LHCN-M2 (cell line): ENCODE data around the gene TMEM80. TPM values are rescaled to one million over a fixed set of nuclear protein-coding genes. Genes with fewer than 3 reads are reported as not detected.
A peak's percentile ranks its signal among the peaks of the same experiment; 100 is the strongest.
"Not testable (repeated sequence)": the region's sequence is repeated elsewhere in the genome, so short reads cannot be mapped to it uniquely, and the experiment has no call there.

Experiments
- DNase-seq: peaks from one replicate; pipeline ENCODE4 v3.0.0-alpha.2; 2012; ENCODE audit warnings: low read depth
- total RNA-seq: library from RNA; depleted of rRNA; stranded (reverse); fragments of >200 nt; gene quantifications from 2 replicates; pipeline ENCODE4 v1.2.3, GENCODE V29; 2014

The TMEM80 gene
- total RNA-seq, 1 experiment from 2014 or later = 30.3 TPM

DNA sequence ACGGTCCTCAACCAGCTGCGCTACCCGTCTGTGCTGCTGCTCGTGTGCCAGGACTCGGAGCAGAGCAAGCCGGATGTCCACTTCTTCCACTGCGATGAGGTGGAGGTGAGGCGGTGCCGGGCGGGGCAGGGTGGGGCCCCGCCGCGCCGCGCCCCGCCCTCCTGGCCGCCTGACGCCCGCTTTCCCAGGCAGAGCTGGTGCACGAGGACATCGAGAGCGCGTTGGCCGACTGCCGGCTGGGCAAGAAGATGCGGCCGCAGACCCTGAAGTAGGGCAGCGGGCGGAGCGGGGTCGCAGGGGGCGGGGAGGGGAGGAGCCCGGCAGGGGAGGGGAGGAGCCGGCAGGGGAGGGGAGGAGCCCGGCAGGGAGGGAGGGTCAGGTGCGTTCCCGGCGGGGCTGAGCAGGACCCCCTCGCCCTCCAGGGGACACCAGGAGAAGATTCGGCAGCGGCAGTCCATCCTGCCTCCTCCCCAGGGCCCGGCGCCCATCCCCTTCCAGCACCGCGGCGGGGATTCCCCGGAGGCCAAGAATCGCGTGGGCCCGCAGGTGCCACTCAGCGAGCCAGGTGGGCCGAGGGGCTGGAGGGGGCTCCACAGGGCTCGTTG is 25.1 kb downstream of the TMEM80 start:
- no peak for DNase-seq

DNA sequence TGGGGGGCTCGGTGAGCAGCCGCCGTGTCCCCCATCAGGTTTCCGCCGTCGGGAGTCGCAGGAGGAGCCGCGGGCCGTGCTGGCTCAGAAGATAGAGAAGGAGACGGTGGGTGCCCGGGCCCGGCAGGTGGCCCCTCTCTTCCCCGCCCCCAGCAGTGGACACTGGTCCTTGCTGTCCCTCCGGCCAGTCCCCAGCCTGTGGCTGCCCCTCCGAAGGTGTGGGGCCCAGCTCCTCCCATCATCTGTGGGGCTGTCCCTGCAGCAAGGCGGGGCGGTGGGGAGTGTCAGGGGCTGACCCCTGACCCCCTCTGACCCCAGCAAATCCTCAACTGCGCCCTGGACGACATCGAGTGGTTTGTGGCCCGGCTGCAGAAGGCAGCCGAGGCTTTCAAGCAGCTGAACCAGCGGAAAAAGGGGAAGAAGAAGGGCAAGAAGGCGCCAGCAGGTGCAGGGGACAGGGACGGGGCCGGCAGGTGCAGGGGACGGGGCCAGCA is 25.7 kb downstream of the TMEM80 start:
- no peak for DNase-seq

DNA sequence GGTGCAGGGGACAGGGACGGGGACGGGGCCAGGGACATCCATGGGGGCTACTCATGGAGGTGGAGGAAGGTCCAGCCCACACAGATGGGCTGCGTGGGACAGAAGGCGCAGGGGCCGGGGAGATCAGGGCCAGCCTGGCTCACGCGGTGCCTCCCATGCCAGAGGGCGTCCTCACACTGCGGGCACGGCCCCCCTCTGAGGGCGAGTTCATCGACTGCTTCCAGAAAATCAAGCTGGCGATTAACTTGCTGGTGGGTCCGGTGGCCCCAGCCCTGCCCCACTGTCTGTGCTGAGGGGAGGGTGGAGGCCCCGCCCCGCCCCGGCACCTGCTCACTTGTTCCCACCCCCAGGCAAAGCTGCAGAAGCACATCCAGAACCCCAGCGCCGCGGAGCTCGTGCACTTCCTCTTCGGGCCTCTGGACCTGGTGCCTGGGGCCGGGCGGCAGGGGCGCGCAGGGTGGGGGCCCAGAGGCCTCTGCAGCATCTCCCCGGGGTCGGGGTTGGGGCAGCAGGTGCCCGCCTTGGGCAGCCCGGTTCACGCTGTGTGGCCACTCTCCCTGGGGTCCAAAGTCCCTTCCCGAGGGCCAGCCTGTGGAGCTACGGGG is 26.2 kb downstream of the TMEM80 start:
- DNase-seq = no peak

DNA sequence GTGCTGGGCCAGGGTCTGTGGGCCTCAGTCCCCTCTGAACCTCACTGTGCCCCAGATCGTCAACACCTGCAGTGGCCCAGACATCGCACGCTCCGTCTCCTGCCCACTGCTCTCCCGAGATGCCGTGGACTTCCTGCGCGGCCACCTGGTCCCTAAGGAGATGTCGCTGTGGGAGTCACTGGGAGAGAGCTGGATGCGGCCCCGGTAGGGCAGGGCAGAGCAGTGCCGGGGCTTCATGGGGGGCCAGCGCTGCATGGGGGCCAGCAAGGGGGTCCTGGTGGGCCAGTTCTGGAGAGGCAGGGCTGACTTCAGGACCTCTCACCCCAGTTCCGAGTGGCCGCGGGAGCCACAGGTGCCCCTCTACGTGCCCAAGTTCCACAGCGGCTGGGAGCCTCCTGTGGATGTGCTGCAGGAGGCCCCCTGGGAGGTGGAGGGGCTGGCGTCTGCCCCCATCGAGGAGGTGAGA is 26.8 kb downstream of the TMEM80 start:
- DNase-seq = no peak

- DNase-seq = peak; percentile 51
Measured at GRCh38 chr11:723120-723883, 27.7 kb downstream of the TMEM80 start.

DNA sequence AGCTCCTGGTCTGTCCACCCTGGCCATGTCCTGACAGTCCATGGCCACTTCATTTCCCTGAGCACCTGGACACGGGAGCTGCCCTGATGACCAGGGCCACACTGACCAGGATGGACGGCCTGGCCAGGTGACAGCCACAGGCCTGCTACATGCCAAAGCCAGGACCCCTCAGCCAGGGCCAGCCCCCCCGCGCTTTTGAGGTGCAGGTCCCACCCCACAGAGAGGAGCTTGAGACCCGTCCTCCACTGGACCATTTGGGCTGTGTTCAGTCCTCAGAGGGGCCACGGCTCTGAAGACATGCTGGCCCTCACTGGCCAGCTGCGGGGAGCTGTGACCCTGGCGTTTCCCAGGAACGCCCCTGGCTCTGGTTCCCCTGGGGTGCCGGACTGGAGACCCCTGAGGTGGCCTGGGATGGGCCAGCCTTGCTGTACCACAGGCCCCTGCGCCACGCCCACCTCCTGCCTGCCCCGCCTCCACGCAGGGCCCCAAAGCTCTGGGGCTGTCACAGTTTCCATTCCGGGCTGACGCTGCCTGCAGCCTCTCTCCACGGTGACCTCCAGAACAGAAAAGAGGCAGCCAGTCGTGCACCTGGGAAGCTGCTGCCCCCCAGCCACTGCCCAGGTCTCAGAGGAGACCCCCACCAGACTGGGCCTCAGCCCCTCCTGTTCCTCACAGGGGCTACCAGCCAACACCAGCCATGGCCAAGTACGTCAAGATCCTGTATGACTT is 28.6 kb downstream of the TMEM80 start:
- no peak for DNase-seq

DNA sequence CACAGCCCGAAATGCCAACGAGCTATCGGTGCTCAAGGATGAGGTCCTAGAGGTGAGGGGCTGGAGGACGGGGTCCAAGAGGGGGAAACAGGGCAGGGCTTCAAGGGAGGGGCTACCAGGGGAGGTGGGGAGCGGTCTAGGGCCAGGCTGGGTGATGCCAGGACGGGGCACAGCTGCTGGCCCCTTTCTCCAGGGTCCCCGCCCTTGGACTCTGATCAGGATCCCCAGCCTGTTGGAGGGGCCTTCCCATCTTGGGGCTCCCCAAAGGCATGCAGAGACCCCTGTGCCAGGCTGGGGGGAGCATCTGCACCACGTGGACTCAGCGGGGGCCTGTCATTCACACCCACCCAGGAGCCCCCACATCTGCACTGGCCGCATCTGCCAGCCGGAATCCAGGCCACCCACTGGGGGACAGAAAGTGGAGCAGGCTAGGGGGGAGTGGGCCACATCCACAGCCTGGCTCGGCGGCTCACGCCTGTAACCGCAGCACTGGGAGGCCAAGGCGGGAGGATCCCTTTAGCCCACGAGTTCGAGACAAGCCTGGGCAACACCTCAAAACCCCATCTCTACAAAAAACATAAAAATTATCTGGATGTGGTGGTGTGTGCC is 29.3 kb downstream of the TMEM80 start:
- no peak for DNase-seq

- no peak for DNase-seq
Measured at GRCh38 chr11:725624-726202, 30.1 kb downstream of the TMEM80 start.

DNA sequence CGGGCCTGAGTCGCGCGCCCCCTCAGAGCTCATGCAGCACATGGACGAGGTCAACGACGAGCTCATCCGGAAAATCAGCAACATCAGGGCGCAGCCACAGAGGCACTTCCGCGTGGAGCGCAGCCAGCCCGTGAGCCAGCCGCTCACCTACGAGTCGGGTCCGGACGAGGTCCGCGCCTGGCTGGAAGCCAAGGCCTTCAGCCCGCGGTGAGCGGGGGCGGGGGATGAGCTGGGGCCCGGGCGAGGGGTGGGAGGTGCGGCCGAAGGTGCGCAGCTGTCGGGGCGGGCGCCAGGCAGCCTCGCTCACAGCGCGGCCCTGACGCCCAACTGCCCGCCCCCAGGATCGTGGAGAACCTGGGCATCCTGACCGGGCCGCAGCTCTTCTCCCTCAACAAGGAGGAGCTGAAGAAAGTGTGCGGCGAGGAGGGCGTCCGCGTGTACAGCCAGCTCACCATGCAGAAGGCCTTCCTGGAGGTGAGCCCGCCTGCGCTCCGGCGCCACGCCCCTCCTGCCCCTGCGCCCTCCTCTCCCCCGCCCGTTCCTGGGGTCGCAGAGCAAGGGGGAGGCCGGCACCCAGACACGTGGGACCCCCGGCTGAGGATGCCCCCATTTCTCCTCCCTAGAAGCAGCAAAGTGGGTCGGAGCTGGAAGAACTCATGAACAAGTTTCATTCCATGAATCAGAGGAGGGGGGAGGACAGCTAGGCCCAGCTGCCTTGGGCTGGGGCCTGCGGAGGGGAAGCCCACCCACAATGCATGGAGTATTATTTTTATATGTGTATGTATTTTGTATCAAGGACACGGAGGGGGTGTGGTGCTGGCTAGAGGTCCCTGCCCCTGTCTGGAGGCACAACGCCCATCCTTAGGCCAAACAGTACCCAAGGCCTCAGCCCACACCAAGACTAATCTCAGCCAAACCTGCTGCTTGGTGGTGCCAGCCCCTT is 30.9 kb downstream of the TMEM80 start:
- DNase-seq = no peak

DNA sequence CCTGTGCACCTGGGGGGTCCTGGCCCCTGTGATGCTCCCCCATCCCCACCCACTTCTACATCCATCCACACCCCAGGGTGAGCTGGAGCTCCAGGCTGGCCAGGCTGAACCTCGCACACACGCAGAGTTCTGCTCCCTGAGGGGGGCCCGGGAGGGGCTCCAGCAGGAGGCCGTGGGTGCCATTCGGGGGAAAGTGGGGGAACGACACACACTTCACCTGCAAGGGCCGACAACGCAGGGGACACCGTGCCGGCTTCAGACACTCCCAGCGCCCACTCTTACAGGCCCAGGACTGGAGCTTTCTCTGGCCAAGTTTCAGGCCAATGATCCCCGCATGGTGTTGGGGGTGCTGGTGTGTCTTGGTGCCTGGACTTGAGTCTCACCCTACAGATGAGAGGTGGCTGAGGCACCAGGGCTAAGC is 31.7 kb downstream of the TMEM80 start:
- DNase-seq = no peak

DNA sequence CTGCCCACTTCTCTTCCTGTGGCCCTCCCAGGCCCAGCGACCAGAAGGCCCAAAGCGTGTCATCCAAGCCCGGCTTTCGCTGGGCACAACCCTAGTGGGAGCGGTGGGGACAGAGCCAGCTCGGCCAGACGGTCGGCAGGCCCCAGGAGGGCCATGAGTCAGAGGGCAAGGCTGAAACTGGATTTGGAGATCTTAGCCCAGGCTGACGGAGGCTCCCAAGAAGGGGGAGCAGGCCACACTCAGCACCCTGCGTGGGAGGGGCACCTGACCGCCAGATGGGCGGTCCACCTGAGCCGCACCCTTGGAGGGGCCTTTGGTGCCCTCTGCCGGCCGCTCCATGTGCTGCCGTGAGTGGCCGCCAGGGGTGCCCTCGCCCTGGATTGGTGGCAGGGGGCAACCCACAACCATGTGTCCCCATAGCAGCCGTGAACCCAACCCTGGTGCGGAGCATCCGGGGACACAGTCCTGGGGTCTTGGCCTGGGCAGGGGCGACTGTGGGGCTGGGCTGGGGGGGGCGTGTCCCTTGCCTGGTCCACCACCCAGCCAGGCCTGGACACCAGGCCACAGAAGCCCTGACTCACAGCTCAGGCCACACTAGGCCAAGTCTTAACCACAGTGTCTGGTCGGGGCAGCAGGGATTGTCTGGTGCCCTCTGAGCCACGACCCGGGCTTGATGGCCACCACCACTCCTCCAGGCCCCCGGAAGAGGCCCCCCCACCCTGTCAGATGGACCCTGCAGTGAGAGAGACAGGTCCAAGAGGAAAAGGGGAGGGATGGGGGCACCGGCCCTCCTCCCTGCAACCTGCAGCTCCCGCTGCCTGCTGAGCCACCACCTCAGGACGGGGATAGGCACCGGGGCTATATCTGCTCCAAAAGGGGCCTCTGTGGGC is 32.5 kb downstream of the TMEM80 start:
- peak; percentile 91 for DNase-seq

- no peak for DNase-seq
Measured at GRCh38 chr11:728901-729491, 33.4 kb downstream of the TMEM80 start.

DNA sequence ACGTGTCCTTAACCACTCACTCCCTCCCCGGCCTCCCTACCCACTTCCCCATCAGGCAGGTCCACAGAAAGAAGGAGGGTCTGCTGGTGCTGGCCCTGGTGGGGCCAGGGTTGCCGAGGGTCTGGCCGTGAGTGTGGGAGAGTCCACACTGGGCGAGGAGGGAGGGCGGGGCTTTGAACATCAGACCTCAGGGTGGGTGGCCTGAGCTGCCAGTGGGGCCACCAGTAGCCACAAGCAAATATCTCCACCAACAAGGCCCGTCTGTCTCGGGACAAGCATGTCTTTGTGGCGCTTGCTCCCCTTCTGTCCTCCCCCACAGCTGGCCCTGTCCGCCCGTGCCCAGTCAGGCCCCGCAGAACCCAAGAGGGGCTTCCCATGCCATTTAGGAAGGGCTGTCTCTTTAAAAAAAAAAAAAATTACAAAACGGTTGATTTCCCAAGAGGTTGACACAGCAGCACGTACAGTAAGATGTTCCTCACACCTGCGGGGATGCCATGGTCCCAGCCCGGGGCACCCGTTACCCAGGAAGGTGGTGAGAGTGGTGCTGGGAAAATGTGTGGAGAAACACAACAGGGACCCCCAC is 34.0 kb downstream of the TMEM80 start:
- DNase-seq = no peak

DNA sequence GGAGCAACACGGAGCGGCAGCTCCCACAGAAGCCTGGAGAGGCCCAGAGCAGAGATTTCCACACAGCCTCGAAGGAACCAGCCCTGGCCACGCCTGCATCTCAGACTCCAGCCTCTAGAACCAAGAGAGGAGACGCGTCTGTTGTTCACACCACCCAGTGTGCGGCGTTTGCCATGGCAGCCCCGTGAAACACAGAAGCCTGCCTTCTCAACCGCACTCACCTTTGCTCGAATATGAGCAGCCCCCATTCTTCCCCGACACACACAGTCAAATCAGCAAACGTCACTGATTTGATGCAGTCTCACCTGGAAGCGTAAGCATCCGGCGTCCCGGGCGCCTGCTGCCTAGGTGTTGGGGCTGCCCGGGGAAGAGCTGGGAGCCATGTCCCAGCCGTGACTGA is 37.5 kb downstream of the TMEM80 start:
- DNase-seq = no peak

DNA sequence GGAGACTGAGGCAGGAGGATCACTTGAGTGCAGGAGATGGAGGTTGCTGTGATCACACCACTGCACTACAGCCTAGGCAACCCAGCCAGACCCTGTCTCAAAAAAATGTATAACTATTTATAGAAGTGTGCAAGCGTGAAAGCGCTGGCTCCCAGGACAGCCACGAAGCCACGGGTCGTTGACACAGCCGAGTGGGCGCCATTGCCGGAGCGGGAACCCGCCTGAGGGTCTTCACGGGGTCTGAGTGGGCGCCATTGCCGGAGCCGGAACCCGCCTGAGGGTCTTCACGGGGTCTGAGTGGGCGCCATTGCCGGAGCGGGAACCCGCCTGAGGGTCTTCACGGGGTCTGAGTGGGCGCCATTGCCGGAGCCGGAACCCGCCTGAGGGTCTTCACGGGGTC is 38.9 kb downstream of the TMEM80 start:
- not testable (repeated sequence) for DNase-seq

- DNase-seq = no peak
Measured at GRCh38 chr11:737366-737765, 41.8 kb downstream of the TMEM80 start.

- DNase-seq = not testable (repeated sequence)
Measured at GRCh38 chr11:737899-738298, 42.3 kb downstream of the TMEM80 start.

- DNase-seq = no peak
Measured at GRCh38 chr11:742156-742546, 46.5 kb downstream of the TMEM80 start.
